Neural cell (in vitro differentiated cells): ENCODE data around the gene GDF11. TPM values are rescaled to one million over a fixed set of nuclear protein-coding genes. Genes with fewer than 3 reads are reported as not detected.

Source experiments
- H2AFZ ChIP-seq: fragments of 200-600, 300-800 bp; sonication (generic), shearing (Covaris generic); 2 replicates; pipeline ENCODE4 v1.6.0; 2014; ENCODE audit warnings: low read depth, mild to moderate bottlenecking, antibody characterized with exemption, low read length, moderate library complexity
- H3F3A ChIP-seq: fragments of 200-600 bp; shearing (Covaris generic); 2 replicates; pipeline ENCODE4 v1.6.1; 2016; ENCODE audit warnings: mild to moderate bottlenecking, moderate library complexity, mixed read lengths, antibody characterized with exemption, low read length; ENCODE audit not compliant: insufficient read depth, poor library complexity, severe bottlenecking
- H3K27ac ChIP-seq: fragments of 200-600, 300-800 bp; sonication (generic), shearing (Covaris generic); 2 replicates; pipeline ENCODE4 v1.5.1; 2014; ENCODE audit warnings: mild to moderate bottlenecking, low read length, moderate library complexity
- H3K27me3 ChIP-seq: fragments of 300-800, 200-600 bp; sonication (generic), shearing (Covaris generic); 2 replicates; pipeline ENCODE4 v1.6.0; 2014; ENCODE audit warnings: mild to moderate bottlenecking, low read depth, low read length, moderate library complexity; ENCODE audit not compliant: insufficient read depth
- H3K36me3 ChIP-seq: fragments of 300-800, 200-600 bp; sonication (generic), shearing (Covaris generic); 2 replicates; pipeline ENCODE4 v1.5.1; 2014; ENCODE audit warnings: mild to moderate bottlenecking, antibody characterized with exemption, low read length, moderate library complexity; ENCODE audit not compliant: insufficient read depth
- H3K4me2 ChIP-seq: fragments of 300-800, 200-600 bp; sonication (generic), shearing (Covaris generic); 2 replicates; pipeline ENCODE4 v1.6.0; 2014; ENCODE audit warnings: mild to moderate bottlenecking, low read length
- H3K4me3 ChIP-seq: fragments of 300-800, 200-600 bp; sonication (generic), shearing (Covaris generic); 2 replicates; pipeline ENCODE4 v1.5.1; 2014; ENCODE audit warnings: mild to moderate bottlenecking, low read length, moderate library complexity
- H3K79me2 ChIP-seq: fragments of 200-600 bp; shearing (Covaris generic); replicated peaks from 2 replicates; pipeline ENCODE4 v1.6.0; 2014; ENCODE audit warnings: mild to moderate bottlenecking, low read length, moderate library complexity; ENCODE audit not compliant: insufficient read depth
- H3K9ac ChIP-seq: fragments of 300-800, 200-600 bp; sonication (generic), shearing (Covaris generic); 2 replicates; pipeline ENCODE4 v1.6.1; 2016; ENCODE audit warnings: mild to moderate bottlenecking, low read length, mixed read lengths
- H3K9me2 ChIP-seq: fragments of 200-600 bp; shearing (Covaris generic); 2 replicates; pipeline ENCODE4 v1.6.1; 2016; ENCODE audit warnings: mild to moderate bottlenecking, low read length, mixed read lengths; ENCODE audit not compliant: insufficient read depth
- H3K9me3 ChIP-seq: fragments of 200-600, 300-800 bp; sonication (generic), shearing (Covaris generic); 2 replicates; pipeline ENCODE4 v1.6.1; 2016; ENCODE audit warnings: mild to moderate bottlenecking, mixed run types, low read length, moderate library complexity, mixed read lengths
- H4K20me1 ChIP-seq: fragments of 200-600 bp; shearing (Covaris generic); 2 replicates; pipeline ENCODE4 v1.6.1; 2016; ENCODE audit warnings: mild to moderate bottlenecking, mixed run types; ENCODE audit not compliant: insufficient read depth
- CTCF ChIP-seq: fragments of 450-650 bp; IDR thresholded peaks from 2 replicates; pipeline ENCODE4 v1.5.1; 2014; ENCODE audit warnings: antibody characterized with exemption, mild to moderate bottlenecking, moderate library complexity; ENCODE audit not compliant: poor library complexity, severe bottlenecking
- EP300 ChIP-seq: fragments of 450-650 bp; conservative IDR thresholded peaks from 2 replicates; pipeline ENCODE4 v1.6.1; 2014; ENCODE audit warnings: antibody characterized with exemption, mild to moderate bottlenecking, moderate library complexity; ENCODE audit not compliant: poor library complexity, severe bottlenecking
- EZH2 ChIP-seq: fragments of 200-600, 300-800 bp; shearing (Covaris generic), sonication (generic); IDR thresholded peaks from 2 replicates; pipeline ENCODE4 v1.6.1; 2014; ENCODE audit warnings: antibody characterized with exemption, low read length, borderline replicate concordance, mild to moderate bottlenecking; ENCODE audit not compliant: insufficient read depth, poor library complexity, severe bottlenecking
- MXI1 ChIP-seq: fragments of 450-650 bp; conservative IDR thresholded peaks from 2 replicates; pipeline ENCODE4 v1.6.1; 2014; ENCODE audit warnings: antibody characterized with exemption, mild to moderate bottlenecking; ENCODE audit not compliant: poor library complexity, severe bottlenecking
- POLR2AphosphoS5 ChIP-seq: IDR thresholded peaks from 2 replicates; pipeline ENCODE4 v1.6.1; 2012
- RAD21 ChIP-seq: fragments of 450-650 bp; conservative IDR thresholded peaks from 2 replicates; pipeline ENCODE4 v1.6.1; 2014; ENCODE audit warnings: antibody characterized with exemption, mild to moderate bottlenecking, moderate library complexity
- SMC3 ChIP-seq: fragments of 450-650 bp; conservative IDR thresholded peaks from 2 replicates; pipeline ENCODE4 v1.6.1; 2014; ENCODE audit warnings: antibody characterized with exemption, mild to moderate bottlenecking, moderate library complexity; ENCODE audit not compliant: poor library complexity
- TAF1 ChIP-seq: IDR thresholded peaks from 2 replicates; pipeline ENCODE4 v1.6.1; 2012; ENCODE audit warnings: low read depth
- polyA plus RNA-seq: library from polyadenylated mRNA; depleted of rRNA; stranded (reverse); fragments of >200 nt; gene quantifications from 2 replicates; pipeline ENCODE4 v1.2.3, GENCODE V29; 2014
- TF ChIP-seq, protein P1 (sequence below): IDR thresholded peaks from 2 replicates; pipeline ENCODE4 v1.6.1; 2012; ENCODE audit warnings: borderline replicate concordance

Gene GDF11
- polyA plus RNA-seq, 1 donor from 2014 or later = 16.0 TPM

GRCh38 chr12:55720894-55721444 is 22.0 kb upstream of the GDF11 start:
- H3K79me2 ChIP-seq = peaks cover 7% of the 10 kb centered on the region
- H3F3A ChIP-seq = no peaks in the 10 kb centered on the region
- TF ChIP-seq RAD21 (no peak), CTCF (no peak), MXI1 (no peak), EP300 (no peak), POLR2AphosphoS5 (no peak), SMC3 (no peak), TAF1 (no peak), EZH2 (no peak)
- TF ChIP-seq, protein P1, sequence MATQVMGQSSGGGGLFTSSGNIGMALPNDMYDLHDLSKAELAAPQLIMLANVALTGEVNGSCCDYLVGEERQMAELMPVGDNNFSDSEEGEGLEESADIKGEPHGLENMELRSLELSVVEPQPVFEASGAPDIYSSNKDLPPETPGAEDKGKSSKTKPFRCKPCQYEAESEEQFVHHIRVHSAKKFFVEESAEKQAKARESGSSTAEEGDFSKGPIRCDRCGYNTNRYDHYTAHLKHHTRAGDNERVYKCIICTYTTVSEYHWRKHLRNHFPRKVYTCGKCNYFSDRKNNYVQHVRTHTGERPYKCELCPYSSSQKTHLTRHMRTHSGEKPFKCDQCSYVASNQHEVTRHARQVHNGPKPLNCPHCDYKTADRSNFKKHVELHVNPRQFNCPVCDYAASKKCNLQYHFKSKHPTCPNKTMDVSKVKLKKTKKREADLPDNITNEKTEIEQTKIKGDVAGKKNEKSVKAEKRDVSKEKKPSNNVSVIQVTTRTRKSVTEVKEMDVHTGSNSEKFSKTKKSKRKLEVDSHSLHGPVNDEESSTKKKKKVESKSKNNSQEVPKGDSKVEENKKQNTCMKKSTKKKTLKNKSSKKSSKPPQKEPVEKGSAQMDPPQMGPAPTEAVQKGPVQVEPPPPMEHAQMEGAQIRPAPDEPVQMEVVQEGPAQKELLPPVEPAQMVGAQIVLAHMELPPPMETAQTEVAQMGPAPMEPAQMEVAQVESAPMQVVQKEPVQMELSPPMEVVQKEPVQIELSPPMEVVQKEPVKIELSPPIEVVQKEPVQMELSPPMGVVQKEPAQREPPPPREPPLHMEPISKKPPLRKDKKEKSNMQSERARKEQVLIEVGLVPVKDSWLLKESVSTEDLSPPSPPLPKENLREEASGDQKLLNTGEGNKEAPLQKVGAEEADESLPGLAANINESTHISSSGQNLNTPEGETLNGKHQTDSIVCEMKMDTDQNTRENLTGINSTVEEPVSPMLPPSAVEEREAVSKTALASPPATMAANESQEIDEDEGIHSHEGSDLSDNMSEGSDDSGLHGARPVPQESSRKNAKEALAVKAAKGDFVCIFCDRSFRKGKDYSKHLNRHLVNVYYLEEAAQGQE = no peak
- no peak overlapping the region for H3K4me2 ChIP-seq
- no peaks in the 10 kb centered on the region for H4K20me1 ChIP-seq
- no peaks in the 10 kb centered on the region for H3K27me3 ChIP-seq
- peaks cover 3% of the 10 kb centered on the region for H3K36me3 ChIP-seq
- no peaks in the 10 kb centered on the region for H3K9me3 ChIP-seq
- no peak overlapping the region for H3K9ac ChIP-seq
- no peak overlapping the region for H3K4me3 ChIP-seq
- H3K27ac ChIP-seq = no peak overlapping the region
- H3K9me2 ChIP-seq = no peaks in the 10 kb centered on the region
- H2AFZ ChIP-seq = no peak overlapping the region

DNA sequence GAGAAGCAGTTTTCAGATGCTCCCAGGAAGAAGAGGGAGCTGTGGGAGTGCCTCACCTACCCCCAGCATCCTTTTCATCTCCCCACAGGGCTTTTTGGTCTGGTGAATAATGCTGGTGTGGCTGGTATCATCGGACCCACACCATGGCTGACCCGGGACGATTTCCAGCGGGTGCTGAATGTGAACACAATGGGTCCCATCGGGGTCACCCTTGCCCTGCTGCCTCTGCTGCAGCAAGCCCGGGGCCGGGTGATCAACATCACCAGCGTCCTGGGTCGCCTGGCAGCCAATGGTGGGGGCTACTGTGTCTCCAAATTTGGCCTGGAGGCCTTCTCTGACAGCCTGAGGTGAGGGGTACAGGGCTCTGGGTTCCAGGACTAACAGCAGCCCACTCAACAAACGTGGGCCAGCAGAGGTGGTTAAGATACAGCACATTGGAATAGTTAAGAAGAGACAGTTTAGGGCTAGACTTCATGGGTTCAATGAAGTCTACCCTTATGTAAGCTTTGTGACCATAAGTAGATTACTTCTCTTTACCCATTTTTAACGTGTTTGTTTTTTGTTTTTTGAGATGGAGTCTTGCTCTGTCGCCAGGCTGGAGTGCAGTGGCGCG is 21.2 kb upstream of the GDF11 start:
- peaks cover 8% of the 10 kb centered on the region for H3K79me2 ChIP-seq
- TF ChIP-seq, protein P1 = no peak
- TF ChIP-seq EZH2 (no peak), EP300 (no peak), MXI1 (no peak), POLR2AphosphoS5 (no peak), TAF1 (no peak), RAD21 (no peak), CTCF (no peak), SMC3 (no peak)
- no peaks in the 10 kb centered on the region for H3K9me2 ChIP-seq
- H3K27ac ChIP-seq = no peak overlapping the region
- no peaks in the 10 kb centered on the region for H3K27me3 ChIP-seq
- no peaks in the 10 kb centered on the region for H4K20me1 ChIP-seq
- no peak overlapping the region for H3K4me2 ChIP-seq
- no peaks in the 10 kb centered on the region for H3K9me3 ChIP-seq
- H3F3A ChIP-seq = no peaks in the 10 kb centered on the region
- peaks cover 3% of the 10 kb centered on the region for H3K36me3 ChIP-seq
- no peak overlapping the region for H2AFZ ChIP-seq
- no peak overlapping the region for H3K9ac ChIP-seq
- H3K4me3 ChIP-seq = no peak overlapping the region
